Measurements from ENCODE around the gene NLRP10.
"Not testable (repeated sequence)": the region's sequence is repeated elsewhere in the genome, so short reads cannot be mapped to it uniquely, and the experiment has no call there.

The NLRP10 gene

GRCh38 chr11:7965386-7965785, at the start of gene NLRP10:
Gene NLRP10 (minus strand): TSS chr11:7965447. CDS start chr11:7963495, 1,952 bp downstream.
- DNase-seq: no peak

- no peak for DNase-seq
These were observed 48.6 kb upstream of the NLRP10 start for GRCh38 chr11:8013833-8014232.

- no peak for DNase-seq
These were observed 46.8 kb upstream of the NLRP10 start for GRCh38 chr11:8011981-8012444.

GRCh38 chr11:8011371-8011770, 46.1 kb upstream of the NLRP10 start:
- DNase-seq: no peak

- DNase-seq: no peak
These were observed 44.6 kb upstream of the NLRP10 start for GRCh38 chr11:8009856-8010255.

- no peak for DNase-seq
These were observed 43.0 kb upstream of the NLRP10 start for GRCh38 chr11:8008212-8008611.

- DNase-seq: peak; percentile 46 to 50
These were observed 41.2 kb upstream of the NLRP10 start for GRCh38 chr11:8006349-8006977.

GRCh38 chr11:8005556-8005955, 40.3 kb upstream of the NLRP10 start:
- no peak for DNase-seq

GRCh38 chr11:8004008-8004407, 38.8 kb upstream of the NLRP10 start:
- DNase-seq: no peak

- DNase-seq: no peak
These were observed 37.9 kb upstream of the NLRP10 start for GRCh38 chr11:8003187-8003586.

GRCh38 chr11:8002676-8003075, 37.4 kb upstream of the NLRP10 start:
- no peak for DNase-seq

GRCh38 chr11:8000390-8000789, 35.1 kb upstream of the NLRP10 start:
- no peak for DNase-seq

- no peak for DNase-seq
These were observed 34.5 kb upstream of the NLRP10 start for GRCh38 chr11:7999795-8000194.

- DNase-seq: no peak
These were observed 29.5 kb upstream of the NLRP10 start for GRCh38 chr11:7994581-7995278.

GRCh38 chr11:7987560-7987883, 22.3 kb upstream of the NLRP10 start:
- DNase-seq: not testable (repeated sequence)

- peak; percentile 96 to 100 for DNase-seq
These were observed 21.7 kb upstream of the NLRP10 start, which contains the start of gene EIF3F for GRCh38 chr11:7986768-7987559. Gene EIF3F (plus strand): TSS chr11:7987337. CDS start chr11:7987353, 16 bp downstream.

- no peak for DNase-seq
These were observed 18.8 kb upstream of the NLRP10 start for GRCh38 chr11:7983832-7984590.

GRCh38 chr11:7982582-7983119, 17.4 kb upstream of the NLRP10 start:
- no peak for DNase-seq

GRCh38 chr11:7981619-7982157, 16.4 kb upstream of the NLRP10 start:
- no peak for DNase-seq

GRCh38 chr11:7977232-7977917, 12.1 kb upstream of the NLRP10 start:
- no peak for DNase-seq

GRCh38 chr11:7974668-7975067, 9.4 kb upstream of the NLRP10 start:
- DNase-seq: no peak

- no peak for DNase-seq
These were observed 7.8 kb upstream of the NLRP10 start for GRCh38 chr11:7973011-7973410.

All from NCI-H2081 (cell line).